ENCODE measurements around the gene RPL13A. TPM values are rescaled to one million over a fixed set of nuclear protein-coding genes. Genes with fewer than 3 reads are reported as not detected.
A peak's percentile ranks its signal among the peaks of the same experiment; 100 is the strongest.

RPL13A gene
- total RNA-seq, 1 experiment from 2014 or later, result 1,196 TPM

DNA sequence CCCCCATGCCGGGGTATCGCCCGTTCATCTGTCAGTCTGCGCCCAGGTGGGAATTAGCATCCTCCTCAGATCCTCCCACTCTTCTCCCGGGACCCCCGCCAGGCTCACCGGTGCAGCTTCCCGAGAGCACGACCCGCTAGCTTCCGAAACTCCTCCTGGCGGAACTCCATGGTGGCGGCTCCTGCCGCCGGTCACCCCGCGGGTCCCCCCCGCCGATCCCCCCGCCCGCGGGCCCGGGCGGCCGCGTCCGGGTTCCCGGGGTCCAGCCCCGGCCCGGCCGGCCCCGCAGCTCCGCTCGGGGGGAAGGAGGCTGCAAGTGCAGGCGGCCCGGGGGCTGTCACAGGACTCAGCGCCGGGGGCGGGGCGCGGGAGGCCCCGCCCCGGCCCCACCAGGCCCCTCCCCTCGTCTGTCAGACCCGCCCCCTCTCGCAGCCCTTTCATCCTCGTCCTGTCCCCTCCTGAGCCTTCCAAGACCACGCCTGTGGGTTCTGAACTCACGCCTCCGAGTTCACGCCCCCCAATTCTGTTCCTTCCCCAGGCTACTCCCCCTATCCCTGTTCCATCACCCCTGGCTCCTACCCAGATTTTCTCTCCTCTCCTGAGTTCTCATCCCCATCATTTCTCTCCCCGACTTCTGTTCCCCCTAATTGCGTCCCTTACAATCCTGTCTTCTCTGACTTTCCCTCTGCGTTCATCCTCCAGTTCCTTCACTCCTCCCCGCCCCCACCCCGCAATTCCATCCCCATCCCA lies 46.0 kb upstream of the RPL13A start, which contains the start of gene SLC17A7:
Gene SLC17A7, minus strand, starts transcription at position 318 of the 750 bp plus-strand sequence. Its CDS starts 148 bp downstream, at position 170.
- ChIA-PET CTCF (interaction anchor here (0.6 kb wide), 1 partner anchor 53 kb away, joined by 3 read pairs; the partner anchor contains the start of gene KASH5), POLR2A (interaction anchor here (0.7 kb wide), 1 partner anchor 139 kb away, joined by 9 read pairs; the partner anchor contains the start of gene NOSIP)
- no TSS peak for BruUV-seq (replicated peaks)
- Histone ChIP-seq H3K27me3 (ENCODE audit: control insufficient read depth, insufficient read depth, low read length) (peaks cover 9% of the 10 kb centered on the region; the same call in 1 of the 2 replicates), H3K27ac (ENCODE audit: low read length) (no peak within 1 kb of the TSS), H3K4me3 (ENCODE audit: low read depth in 2 of 2, low read length in 2 of 2) (peak within 1 kb of the TSS; percentile 61 to 62), H3K36me3 (ENCODE audit: control insufficient read depth, insufficient read depth, low read length) (no peaks in the 10 kb centered on the region), H3K9me3 (ENCODE audit: control insufficient read depth, insufficient read depth, low read depth, low read length) (no peaks in the 10 kb centered on the region), H3K4me1 (ENCODE audit: control insufficient read depth, insufficient read depth, low read length) (no peaks in the 10 kb centered on the region; the same call in 1 of the 2 replicates)
- ATAC-seq (no peak), DNase-seq (ENCODE audit: low read depth, low spot score) (no peak)
- in situ Hi-C loops (cut with HindIII; ENCODE audit: low pct_unique_long_range_greater_than_20kb, low sequenced_read_pairs) (no loop called here), intact Hi-C loops (cut with micrococcal nuclease; ENCODE audit: unreplicated experiment) (loop anchor here (5.0 kb wide), 1 partner anchor 49 kb away; no protein-coding TSS in a partner anchor)
- TF ChIP-seq SIN3A (IDR thresholded peaks at IDR 0.05; ENCODE audit: borderline replicate concordance, insufficient read depth, low read depth, low read length) (no peak), TCF7L2 (IDR thresholded peaks at IDR 0.05; ENCODE audit: low read depth, low read length) (0 out of 2 replicates have a peak, but pooled peaks have one; percentile 18)

- DNase-seq (ENCODE audit: low read depth, low spot score) (no peak), ATAC-seq (no peak)
- Histone ChIP-seq H3K9me3 (ENCODE audit: control insufficient read depth, insufficient read depth, low read depth, low read length) (no peaks in the 10 kb centered on the region), H3K36me3 (ENCODE audit: control insufficient read depth, insufficient read depth, low read length) (no peaks in the 10 kb centered on the region), H3K4me1 (ENCODE audit: control insufficient read depth, insufficient read depth, low read length) (no peaks in the 10 kb centered on the region; the same call in 1 of the 2 replicates), H3K4me3 (ENCODE audit: low read depth in 2 of 2, low read length in 2 of 2) (peak overlapping the region; percentile 61 to 62), H3K27ac (ENCODE audit: low read length) (no peak overlapping the region), H3K27me3 (ENCODE audit: control insufficient read depth, insufficient read depth, low read length) (peaks cover 9% of the 10 kb centered on the region; the same call in 1 of the 2 replicates)
- ChIA-PET POLR2A (interaction anchor here (0.7 kb wide), 1 partner anchor 138 kb away, joined by 9 read pairs; the partner anchor contains the start of gene NOSIP), CTCF (interaction anchor here (0.6 kb wide), 1 partner anchor 54 kb away, joined by 3 read pairs; the partner anchor contains the start of gene KASH5)
- in situ Hi-C loops (cut with HindIII; ENCODE audit: low pct_unique_long_range_greater_than_20kb, low sequenced_read_pairs) (no loop called here), intact Hi-C loops (cut with micrococcal nuclease; ENCODE audit: unreplicated experiment) (loop anchor here (5.0 kb wide), 1 partner anchor 50 kb away; no protein-coding TSS in a partner anchor)
- TF ChIP-seq POLR2AphosphoS5 (IDR thresholded peaks at IDR 0.05; ENCODE audit: low read depth, low read length) (no peak), SIN3A (IDR thresholded peaks at IDR 0.05; ENCODE audit: borderline replicate concordance, insufficient read depth, low read depth, low read length) (no peak), TCF7L2 (IDR thresholded peaks at IDR 0.05; ENCODE audit: low read depth, low read length) (no peak)
- TF ChIP-seq, protein P1, sequence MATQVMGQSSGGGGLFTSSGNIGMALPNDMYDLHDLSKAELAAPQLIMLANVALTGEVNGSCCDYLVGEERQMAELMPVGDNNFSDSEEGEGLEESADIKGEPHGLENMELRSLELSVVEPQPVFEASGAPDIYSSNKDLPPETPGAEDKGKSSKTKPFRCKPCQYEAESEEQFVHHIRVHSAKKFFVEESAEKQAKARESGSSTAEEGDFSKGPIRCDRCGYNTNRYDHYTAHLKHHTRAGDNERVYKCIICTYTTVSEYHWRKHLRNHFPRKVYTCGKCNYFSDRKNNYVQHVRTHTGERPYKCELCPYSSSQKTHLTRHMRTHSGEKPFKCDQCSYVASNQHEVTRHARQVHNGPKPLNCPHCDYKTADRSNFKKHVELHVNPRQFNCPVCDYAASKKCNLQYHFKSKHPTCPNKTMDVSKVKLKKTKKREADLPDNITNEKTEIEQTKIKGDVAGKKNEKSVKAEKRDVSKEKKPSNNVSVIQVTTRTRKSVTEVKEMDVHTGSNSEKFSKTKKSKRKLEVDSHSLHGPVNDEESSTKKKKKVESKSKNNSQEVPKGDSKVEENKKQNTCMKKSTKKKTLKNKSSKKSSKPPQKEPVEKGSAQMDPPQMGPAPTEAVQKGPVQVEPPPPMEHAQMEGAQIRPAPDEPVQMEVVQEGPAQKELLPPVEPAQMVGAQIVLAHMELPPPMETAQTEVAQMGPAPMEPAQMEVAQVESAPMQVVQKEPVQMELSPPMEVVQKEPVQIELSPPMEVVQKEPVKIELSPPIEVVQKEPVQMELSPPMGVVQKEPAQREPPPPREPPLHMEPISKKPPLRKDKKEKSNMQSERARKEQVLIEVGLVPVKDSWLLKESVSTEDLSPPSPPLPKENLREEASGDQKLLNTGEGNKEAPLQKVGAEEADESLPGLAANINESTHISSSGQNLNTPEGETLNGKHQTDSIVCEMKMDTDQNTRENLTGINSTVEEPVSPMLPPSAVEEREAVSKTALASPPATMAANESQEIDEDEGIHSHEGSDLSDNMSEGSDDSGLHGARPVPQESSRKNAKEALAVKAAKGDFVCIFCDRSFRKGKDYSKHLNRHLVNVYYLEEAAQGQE (IDR thresholded peaks at IDR 0.05; ENCODE audit: insufficient read depth in 1 of 2, low read depth in 2 of 2, low read length in 1 of 2), result no peak
- TF ChIP-seq, protein P2, sequence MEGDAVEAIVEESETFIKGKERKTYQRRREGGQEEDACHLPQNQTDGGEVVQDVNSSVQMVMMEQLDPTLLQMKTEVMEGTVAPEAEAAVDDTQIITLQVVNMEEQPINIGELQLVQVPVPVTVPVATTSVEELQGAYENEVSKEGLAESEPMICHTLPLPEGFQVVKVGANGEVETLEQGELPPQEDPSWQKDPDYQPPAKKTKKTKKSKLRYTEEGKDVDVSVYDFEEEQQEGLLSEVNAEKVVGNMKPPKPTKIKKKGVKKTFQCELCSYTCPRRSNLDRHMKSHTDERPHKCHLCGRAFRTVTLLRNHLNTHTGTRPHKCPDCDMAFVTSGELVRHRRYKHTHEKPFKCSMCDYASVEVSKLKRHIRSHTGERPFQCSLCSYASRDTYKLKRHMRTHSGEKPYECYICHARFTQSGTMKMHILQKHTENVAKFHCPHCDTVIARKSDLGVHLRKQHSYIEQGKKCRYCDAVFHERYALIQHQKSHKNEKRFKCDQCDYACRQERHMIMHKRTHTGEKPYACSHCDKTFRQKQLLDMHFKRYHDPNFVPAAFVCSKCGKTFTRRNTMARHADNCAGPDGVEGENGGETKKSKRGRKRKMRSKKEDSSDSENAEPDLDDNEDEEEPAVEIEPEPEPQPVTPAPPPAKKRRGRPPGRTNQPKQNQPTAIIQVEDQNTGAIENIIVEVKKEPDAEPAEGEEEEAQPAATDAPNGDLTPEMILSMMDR (IDR thresholded peaks at IDR 0.05), result no peak
- no TSS peak for BruUV-seq (replicated peaks)
Observed at GRCh38 chr19:49441960-49442350, 45.5 kb upstream of the RPL13A start.
